ENCODE data around the gene SEMA3E.

DNA sequence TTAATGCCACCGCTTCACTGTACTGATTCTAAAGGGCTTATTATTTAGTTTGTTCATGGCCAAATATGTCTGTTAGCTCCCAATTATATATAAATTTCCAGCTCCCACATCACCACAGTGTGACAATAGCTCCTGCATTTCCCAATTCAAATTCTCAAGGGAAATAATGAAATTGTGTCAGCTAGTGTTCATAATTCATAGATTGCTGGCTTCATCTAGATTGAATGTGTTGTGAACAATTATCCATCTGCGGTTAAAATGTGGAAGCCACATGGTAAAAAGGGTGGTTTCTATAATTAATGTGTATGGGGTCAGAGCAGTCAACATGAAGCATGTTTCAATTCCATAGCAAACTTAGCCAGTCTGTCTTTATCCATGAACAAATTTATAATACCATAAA lies 154.3 kb downstream of the SEMA3E start:
- TF ChIP-seq, protein P1, sequence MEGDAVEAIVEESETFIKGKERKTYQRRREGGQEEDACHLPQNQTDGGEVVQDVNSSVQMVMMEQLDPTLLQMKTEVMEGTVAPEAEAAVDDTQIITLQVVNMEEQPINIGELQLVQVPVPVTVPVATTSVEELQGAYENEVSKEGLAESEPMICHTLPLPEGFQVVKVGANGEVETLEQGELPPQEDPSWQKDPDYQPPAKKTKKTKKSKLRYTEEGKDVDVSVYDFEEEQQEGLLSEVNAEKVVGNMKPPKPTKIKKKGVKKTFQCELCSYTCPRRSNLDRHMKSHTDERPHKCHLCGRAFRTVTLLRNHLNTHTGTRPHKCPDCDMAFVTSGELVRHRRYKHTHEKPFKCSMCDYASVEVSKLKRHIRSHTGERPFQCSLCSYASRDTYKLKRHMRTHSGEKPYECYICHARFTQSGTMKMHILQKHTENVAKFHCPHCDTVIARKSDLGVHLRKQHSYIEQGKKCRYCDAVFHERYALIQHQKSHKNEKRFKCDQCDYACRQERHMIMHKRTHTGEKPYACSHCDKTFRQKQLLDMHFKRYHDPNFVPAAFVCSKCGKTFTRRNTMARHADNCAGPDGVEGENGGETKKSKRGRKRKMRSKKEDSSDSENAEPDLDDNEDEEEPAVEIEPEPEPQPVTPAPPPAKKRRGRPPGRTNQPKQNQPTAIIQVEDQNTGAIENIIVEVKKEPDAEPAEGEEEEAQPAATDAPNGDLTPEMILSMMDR (tag by site-specific recombination; IDR thresholded peaks at IDR 0.05): no peak
- TF ChIP-seq ZNF391 (tag by site-specific recombination; IDR thresholded peaks at IDR 0.05; ENCODE audit: borderline replicate concordance, low read depth): no peak
- TF ChIP-seq ZNF140 (tag by site-specific recombination; IDR thresholded peaks at IDR 0.05): no peak
- no peak for TF ChIP-seq YY1 (tag by site-specific recombination; IDR thresholded peaks at IDR 0.05)
- no peak for TF ChIP-seq ZNF561 (tag by site-specific recombination; IDR thresholded peaks at IDR 0.05; ENCODE audit: borderline replicate concordance)
